HepG2 (cell line): ENCODE measurements around the gene ATP5F1A. TPM values are rescaled to one million over a fixed set of nuclear protein-coding genes. Genes with fewer than 3 reads are reported as not detected.
A peak's percentile ranks its signal among the peaks of the same experiment; 100 is the strongest.

Experiments
- KLF6 ChIP-seq: IDR thresholded peaks from 2 replicates; pipeline ENCODE4 v1.8.0; 2016; ENCODE audit warnings: missing biosample characterization, missing genetic modification reagents
- SALL2 ChIP-seq: sonication (generic); formaldehyde crosslinking; IDR thresholded peaks from 2 replicates; pipeline ENCODE4 v1.8.1; 2023; ENCODE audit warnings: mild to moderate bottlenecking, missing genetic modification reagents, inconsistent platforms
- TBX2 ChIP-seq: sonication (generic); formaldehyde crosslinking; IDR thresholded peaks from 2 replicates; pipeline ENCODE4 v1.5.0; 2020; ENCODE audit warnings: missing genetic modification reagents, mild to moderate bottlenecking, borderline replicate concordance
- TRIM22 ChIP-seq: fragments of 450-650 bp; IDR thresholded peaks from 2 replicates; pipeline ENCODE4 v1.6.1; 2017
- U2AF1 ChIP-seq: fragments of 200-400 bp; formaldehyde crosslinking; optimal IDR thresholded peaks from 2 replicates; pipeline ENCODE3; 2017; ENCODE audit warnings: mild to moderate bottlenecking, low read depth, low read length
- U2AF2 ChIP-seq: fragments of 200-400 bp; formaldehyde crosslinking; IDR thresholded peaks from 2 replicates; pipeline ENCODE4 v1.6.1; 2017; ENCODE audit warnings: low read depth, mild to moderate bottlenecking, low read length
- USF2 ChIP-seq, 2 experiments: sonication (generic) in 1 of 2; formaldehyde crosslinking in 1 of 2; IDR thresholded peaks; 2 replicates each; pipeline versions ENCODE4 v1.5.1 to v1.6.1; 2011 to 2020; ENCODE audit warnings: borderline replicate concordance in 1 of 2, low read depth in 1 of 2, low read length in 1 of 2, mild to moderate bottlenecking in 1 of 2, missing genetic modification reagents in 1 of 2, moderate library complexity in 1 of 2
- ZNF180 ChIP-seq: sonication (generic); formaldehyde crosslinking; IDR thresholded peaks from 2 replicates; pipeline ENCODE4 v1.4.0; 2020; ENCODE audit warnings: low read depth, missing genetic modification reagents, borderline replicate concordance
- ZNF275 ChIP-seq: sonication (generic); formaldehyde crosslinking; IDR thresholded peaks from 2 replicates; pipeline ENCODE4 v1.8.0; 2022; ENCODE audit warnings: missing genetic modification reagents, mild to moderate bottlenecking, inconsistent platforms, borderline replicate concordance
- ZNF337 ChIP-seq: sonication (generic); formaldehyde crosslinking; IDR thresholded peaks from 2 replicates; pipeline ENCODE4 v1.5.1; 2020; ENCODE audit warnings: missing genetic modification reagents, low read depth, mild to moderate bottlenecking, borderline replicate concordance
- ZNF503 ChIP-seq: sonication (generic); formaldehyde crosslinking; IDR thresholded peaks from 2 replicates; pipeline ENCODE4 v1.4.0; 2020; ENCODE audit warnings: missing genetic modification reagents
- ZNF556 ChIP-seq: sonication (generic); formaldehyde crosslinking; IDR thresholded peaks from 2 replicates; pipeline ENCODE4 v1.4.0; 2020; ENCODE audit warnings: mild to moderate bottlenecking, missing genetic modification reagents, borderline replicate concordance
- ZNF598 ChIP-seq: sonication (generic); formaldehyde crosslinking; IDR thresholded peaks from 2 replicates; pipeline ENCODE4 v1.5.1; 2020; ENCODE audit warnings: mild to moderate bottlenecking, missing genetic modification reagents, borderline replicate concordance
- polyA plus RNA-seq, 8 experiments: library from polyadenylated mRNA; depleted of rRNA in 3 of 8; stranded (reverse) in 7 of 8; unstranded in 1 of 8; fragments of >200 nt; fragmentation: Illumina TruSeq in 4 of 8; extraction: Trizol in 4 of 8; gene quantifications; 2 replicates each; pipeline versions ENCODE4 v1.2.1 to v1.2.3, GENCODE V29; 2011 to 2016; ENCODE audit warnings: low read depth in 4 of 8, missing spikeins in 1 of 8, mixed read lengths in 1 of 8; ENCODE audit not compliant: insufficient read depth in 1 of 8
- total RNA-seq, 5 experiments: library from RNA; depleted of rRNA; stranded (reverse); fragments of >200 nt; fragmentation: Illumina TruSeq; extraction: Trizol; gene quantifications; 2 replicates each; pipeline ENCODE4 v1.2.3, GENCODE V29; 2016; ENCODE audit warnings: low read depth in 1 of 5
- TF ChIP-seq, protein P1 (sequence below): sonication (generic); formaldehyde crosslinking; IDR thresholded peaks from 2 replicates; pipeline ENCODE4 v1.5.0; 2020; ENCODE audit warnings: mild to moderate bottlenecking, missing genetic modification reagents
- TF ChIP-seq, protein P2 (sequence below): sonication (generic); formaldehyde crosslinking; IDR thresholded peaks from 2 replicates; pipeline ENCODE4 v1.4.0; 2020; ENCODE audit warnings: low read depth, mild to moderate bottlenecking, missing genetic modification reagents

ATP5F1A gene
- total and polyA plus RNA-seq, 2 of the 13 experiments (the other 11 are each of a cell fraction or from before 2014, with no cell fraction given) = 459 to 922 TPM

DNA sequence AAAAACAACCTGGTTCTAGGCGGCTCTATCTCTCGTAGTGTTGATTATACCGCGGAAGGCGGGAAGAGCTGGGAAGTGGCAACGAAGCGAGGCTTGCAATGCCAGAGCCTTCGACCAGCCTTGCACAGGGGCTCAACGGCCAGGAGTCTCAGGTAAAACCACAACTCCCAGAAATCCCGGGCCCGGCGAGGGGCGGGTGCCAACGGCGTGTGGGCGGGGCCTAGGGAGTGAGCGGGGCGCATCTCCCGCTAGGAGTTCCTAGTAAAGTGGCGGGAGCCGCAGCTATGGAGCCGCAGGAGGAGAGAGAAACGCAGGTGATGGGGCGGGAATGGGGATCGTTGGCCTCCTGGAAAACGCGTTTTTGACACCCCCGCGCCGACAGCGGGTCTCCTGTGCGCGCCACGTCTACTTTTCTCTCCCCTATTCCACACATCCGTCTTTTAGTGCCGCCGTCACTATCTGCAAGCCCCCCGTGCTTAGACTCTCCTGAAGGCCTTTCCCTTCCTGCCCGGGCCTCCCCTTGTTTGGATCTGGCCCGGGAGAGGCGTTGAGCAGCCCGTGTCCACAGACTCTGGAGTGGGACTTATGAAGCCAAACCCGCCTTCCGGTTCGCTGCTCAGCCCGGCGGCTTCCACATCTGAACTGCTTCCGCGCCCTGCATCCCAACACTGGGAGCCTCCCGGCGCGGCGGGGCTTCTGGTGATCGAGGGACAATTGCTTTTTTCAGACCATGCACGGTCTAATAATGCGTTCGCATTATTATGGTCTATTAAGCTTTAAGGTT lies 6.2 kb upstream of the ATP5F1A start, which contains the start of gene HAUS1 (continued):
- TF ChIP-seq ZNF503 (CRISPR knock-in tag) (no peak), USF2 (IDR thresholded peaks at IDR 0.05; ENCODE audit: low read depth, low read length) (no peak), USF2 (CRISPR knock-in tag; IDR thresholded peaks at IDR 0.05; ENCODE audit: borderline replicate concordance) (no peak), SALL2 (CRISPR knock-in tag) (no peak; the same call in 1 of the 2 replicates), ZNF556 (CRISPR knock-in tag) (0 out of 2 replicates have a peak, but pooled peaks have one; percentile 51), U2AF1 (no peak), ZNF275 (0 out of 2 replicates have a peak, but pooled peaks have one; percentile 76), U2AF2 (no peak), ZNF337 (CRISPR knock-in tag) (0 out of 2 replicates have a peak, but pooled peaks have one; percentile 11), TRIM22 (no peak), KLF6 (CRISPR knock-in tag) (no peak), ZNF598 (CRISPR knock-in tag) (peak; percentile 81; the same call in 1 of the 2 replicates), ZNF180 (no peak), TBX2 (CRISPR knock-in tag) (peak; percentile 50)
- TF ChIP-seq, protein P1, sequence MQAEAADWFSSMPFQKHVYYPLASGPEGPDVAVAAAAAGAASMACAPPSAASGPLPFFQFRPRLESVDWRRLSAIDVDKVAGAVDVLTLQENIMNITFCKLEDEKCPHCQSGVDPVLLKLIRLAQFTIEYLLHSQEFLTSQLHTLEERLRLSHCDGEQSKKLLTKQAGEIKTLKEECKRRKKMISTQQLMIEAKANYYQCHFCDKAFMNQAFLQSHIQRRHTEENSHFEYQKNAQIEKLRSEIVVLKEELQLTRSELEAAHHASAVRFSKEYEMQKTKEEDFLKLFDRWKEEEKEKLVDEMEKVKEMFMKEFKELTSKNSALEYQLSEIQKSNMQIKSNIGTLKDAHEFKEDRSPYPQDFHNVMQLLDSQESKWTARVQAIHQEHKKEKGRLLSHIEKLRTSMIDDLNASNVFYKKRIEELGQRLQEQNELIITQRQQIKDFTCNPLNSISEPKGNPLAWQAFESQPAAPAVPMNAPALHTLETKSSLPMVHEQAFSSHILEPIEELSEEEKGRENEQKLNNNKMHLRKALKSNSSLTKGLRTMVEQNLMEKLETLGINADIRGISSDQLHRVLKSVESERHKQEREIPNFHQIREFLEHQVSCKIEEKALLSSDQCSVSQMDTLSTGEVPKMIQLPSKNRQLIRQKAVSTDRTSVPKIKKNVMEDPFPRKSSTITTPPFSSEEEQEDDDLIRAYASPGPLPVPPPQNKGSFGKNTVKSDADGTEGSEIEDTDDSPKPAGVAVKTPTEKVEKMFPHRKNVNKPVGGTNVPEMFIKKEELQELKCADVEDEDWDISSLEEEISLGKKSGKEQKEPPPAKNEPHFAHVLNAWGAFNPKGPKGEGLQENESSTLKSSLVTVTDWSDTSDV (CRISPR knock-in tag) = no peak
- TF ChIP-seq, protein P2, sequence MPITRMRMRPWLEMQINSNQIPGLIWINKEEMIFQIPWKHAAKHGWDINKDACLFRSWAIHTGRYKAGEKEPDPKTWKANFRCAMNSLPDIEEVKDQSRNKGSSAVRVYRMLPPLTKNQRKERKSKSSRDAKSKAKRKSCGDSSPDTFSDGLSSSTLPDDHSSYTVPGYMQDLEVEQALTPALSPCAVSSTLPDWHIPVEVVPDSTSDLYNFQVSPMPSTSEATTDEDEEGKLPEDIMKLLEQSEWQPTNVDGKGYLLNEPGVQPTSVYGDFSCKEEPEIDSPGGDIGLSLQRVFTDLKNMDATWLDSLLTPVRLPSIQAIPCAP (CRISPR knock-in tag) = 0 out of 2 replicates have a peak, but pooled peaks have one; percentile 67
